H9 (cell line): Measurements from ENCODE around the gene ARHGAP27. TPM values are rescaled to one million over a fixed set of nuclear protein-coding genes. Genes with fewer than 3 reads are reported as not detected.

Experiments used
- DNase-seq: peaks from one replicate; pipeline ENCODE4 v3.0.0-alpha.2; 2017
- H2AFZ ChIP-seq: one replicate; pipeline ENCODE4 v1.6.1; 2013; ENCODE audit warnings: mild to moderate bottlenecking, low read length, control low read depth, moderate library complexity
- H2AK5ac ChIP-seq: 2 replicates; pipeline ENCODE4 v1.6.1; 2013; ENCODE audit warnings: low read length, control low read depth, mixed read lengths; ENCODE audit not compliant: insufficient read length
- H2BK120ac ChIP-seq: one replicate; pipeline ENCODE4 v1.6.1; 2013; ENCODE audit warnings: low read depth, mild to moderate bottlenecking, low read length, control low read depth, inconsistent platforms; ENCODE audit not compliant: poor library complexity, severe bottlenecking
- H2BK12ac ChIP-seq: 2 replicates; pipeline ENCODE4 v1.6.1; 2013; ENCODE audit warnings: low read length, control low read depth, mixed read lengths, low read depth; ENCODE audit not compliant: insufficient read length
- H2BK15ac ChIP-seq: 2 replicates; pipeline ENCODE4 v1.6.1; 2013; ENCODE audit warnings: low read depth, low read length, control low read depth
- H2BK20ac ChIP-seq: one replicate; pipeline ENCODE4 v1.6.1; 2013; ENCODE audit warnings: low read depth, mild to moderate bottlenecking, low read length, control low read depth, inconsistent platforms; ENCODE audit not compliant: poor library complexity, severe bottlenecking
- H2BK5ac ChIP-seq: 2 replicates; pipeline ENCODE4 v1.6.1; 2013; ENCODE audit warnings: low read length, control low read depth, mixed read lengths; ENCODE audit not compliant: insufficient read length
- H3K14ac ChIP-seq: 2 replicates; pipeline ENCODE4 v1.6.1; 2013; ENCODE audit warnings: low read length, control low read depth; ENCODE audit not compliant: insufficient read depth
- H3K18ac ChIP-seq: 2 replicates; pipeline ENCODE4 v1.6.1; 2013; ENCODE audit warnings: low read depth, mild to moderate bottlenecking, mixed read lengths, low read length, control low read depth; ENCODE audit not compliant: insufficient read length
- H3K23ac ChIP-seq: 2 replicates; pipeline ENCODE4 v1.6.1; 2013; ENCODE audit warnings: low read length, control low read depth, mixed read lengths, low read depth; ENCODE audit not compliant: insufficient read length
- H3K23me2 ChIP-seq: 2 replicates; pipeline ENCODE4 v1.6.1; 2013; ENCODE audit warnings: low read depth, mild to moderate bottlenecking, mixed read lengths, low read length, control low read depth; ENCODE audit not compliant: insufficient read length, poor library complexity, severe bottlenecking
- H3K27ac ChIP-seq: 2 replicates; pipeline ENCODE4 v1.5.1; 2013; ENCODE audit warnings: low read length, control low read depth, mixed read lengths, low read depth; ENCODE audit not compliant: insufficient read length
- H3K27me3 ChIP-seq: 2 replicates; pipeline ENCODE4 v1.6.1; 2013; ENCODE audit warnings: low read length, control low read depth, inconsistent platforms; ENCODE audit not compliant: insufficient read depth
- H3K4ac ChIP-seq: 2 replicates; pipeline ENCODE4 v1.6.1; 2013; ENCODE audit warnings: low read depth, mild to moderate bottlenecking, control low read depth, inconsistent platforms, low read length, moderate library complexity
- H3K4me1 ChIP-seq: 2 replicates; pipeline ENCODE4 v1.6.1; 2013; ENCODE audit warnings: low read length, control low read depth, inconsistent platforms; ENCODE audit not compliant: insufficient read depth
- H3K4me2 ChIP-seq: 2 replicates; pipeline ENCODE4 v1.6.1; 2013; ENCODE audit warnings: low read length, control low read depth, mixed read lengths; ENCODE audit not compliant: insufficient read length, insufficient read depth
- H3K56ac ChIP-seq: 2 replicates; pipeline ENCODE4 v1.6.1; 2013; ENCODE audit warnings: low read depth, mild to moderate bottlenecking, mixed read lengths, low read length, control low read depth; ENCODE audit not compliant: insufficient read length
- H3K79me1 ChIP-seq: 2 replicates; pipeline ENCODE4 v1.6.1; 2013; ENCODE audit warnings: low read depth, mild to moderate bottlenecking, moderate library complexity, low read length, control low read depth, inconsistent platforms; ENCODE audit not compliant: insufficient read depth, poor library complexity, severe bottlenecking
- H3K79me2 ChIP-seq: 2 replicates; pipeline ENCODE4 v1.6.1; 2013; ENCODE audit warnings: low read length, control low read depth, inconsistent platforms; ENCODE audit not compliant: insufficient read depth
- H3K9ac ChIP-seq: 2 replicates; pipeline ENCODE4 v1.6.1; 2013; ENCODE audit warnings: low read length, control low read depth, mixed read lengths; ENCODE audit not compliant: insufficient read length; ENCODE audit errors: extremely low read depth
- H3K9me3 ChIP-seq: one replicate; pipeline ENCODE4 v1.6.1; 2013; ENCODE audit warnings: low read depth, low read length, inconsistent platforms; ENCODE audit not compliant: control insufficient read depth
- H3T11ph ChIP-seq: one replicate; pipeline ENCODE4 v1.6.1; 2013; ENCODE audit warnings: mild to moderate bottlenecking, low read length, control low read depth, inconsistent platforms
- H4K20me1 ChIP-seq: one replicate; pipeline ENCODE4 v1.6.1; 2013; ENCODE audit not compliant: control insufficient read depth, insufficient read length, insufficient read depth
- H4K5ac ChIP-seq: 2 replicates; pipeline ENCODE4 v1.6.1; 2013; ENCODE audit warnings: low read depth, mild to moderate bottlenecking, mixed read lengths, low read length, control low read depth; ENCODE audit not compliant: insufficient read length
- H4K8ac ChIP-seq: replicated peaks from 2 replicates; pipeline ENCODE4 v1.6.1; 2013; ENCODE audit warnings: low read length, control low read depth, mixed read lengths, low read depth; ENCODE audit not compliant: insufficient read length
- H4K91ac ChIP-seq: 2 replicates; pipeline ENCODE4 v1.6.1; 2013; ENCODE audit warnings: low read depth, mild to moderate bottlenecking, moderate library complexity, mixed read lengths, low read length, control low read depth; ENCODE audit not compliant: insufficient read length
- H3K27ac Mint-ChIP-seq, 3 experiments: 2 replicates in 2 of 3; 3 replicates in 1 of 3; pipeline ENCODE4 v1.8.0; 2020 to 2021; ENCODE audit warnings: mixed read lengths in 3 of 3, mild to moderate bottlenecking in 1 of 3, moderate library complexity in 1 of 3
- H3K27me3 Mint-ChIP-seq: 2 replicates; pipeline ENCODE4 v1.8.0; 2021; ENCODE audit warnings: low read depth, mild to moderate bottlenecking, moderate library complexity, mixed read lengths
- H3K36me3 Mint-ChIP-seq, 3 experiments: 2 replicates in 2 of 3; 3 replicates in 1 of 3; pipeline ENCODE4 v1.8.0; 2020 to 2021; ENCODE audit warnings: low read depth in 3 of 3, mixed read lengths in 3 of 3; ENCODE audit not compliant: insufficient read depth in 1 of 3
- H3K4me1 Mint-ChIP-seq, 2 experiments: 2 replicates each; pipeline ENCODE4 v1.8.0; 2020; ENCODE audit warnings: mixed read lengths in 2 of 2
- H3K4me3 Mint-ChIP-seq, 2 experiments: 2 replicates in 1 of 2; 3 replicates in 1 of 2; pipeline ENCODE4 v1.8.0; 2020 to 2021; ENCODE audit warnings: mild to moderate bottlenecking in 2 of 2, mixed read lengths in 2 of 2, moderate library complexity in 1 of 2
- H3K9me3 Mint-ChIP-seq, 2 experiments: 2 replicates in 1 of 2; 3 replicates in 1 of 2; pipeline ENCODE4 v1.8.0; 2020; ENCODE audit warnings: mild to moderate bottlenecking in 2 of 2, mixed read lengths in 2 of 2, moderate library complexity in 1 of 2
- WGBS: extraction: QIAGEN DNeasy Blood & Tissue Kit; methylation state at CpG from one replicate; pipeline ENCODE4 v1.1.7; 2013; ENCODE audit warnings: missing lambda C conversion rate, low lambda C conversion rate, mixed read lengths; ENCODE audit not compliant: insufficient read length; ENCODE audit errors: extremely low coverage; 5-methylcytosine and 5-hydroxymethylcytosine counted together
- total RNA-seq: library from RNA; stranded (reverse); gene quantifications from 2 replicates; pipeline ENCODE4 v1.2.1, GENCODE V29; 2021
- TF ChIP-seq, protein P1 (sequence below): fragments of 200-600 bp; sonication (generic); conservative IDR thresholded peaks from 3 replicates; pipeline ENCODE4 v1.8.0; 2021; ENCODE audit warnings: antibody characterized with exemption, mild to moderate bottlenecking

Gene ARHGAP27
- total RNA-seq, 1 experiment from 2014 or later: 9.9 TPM

DNA sequence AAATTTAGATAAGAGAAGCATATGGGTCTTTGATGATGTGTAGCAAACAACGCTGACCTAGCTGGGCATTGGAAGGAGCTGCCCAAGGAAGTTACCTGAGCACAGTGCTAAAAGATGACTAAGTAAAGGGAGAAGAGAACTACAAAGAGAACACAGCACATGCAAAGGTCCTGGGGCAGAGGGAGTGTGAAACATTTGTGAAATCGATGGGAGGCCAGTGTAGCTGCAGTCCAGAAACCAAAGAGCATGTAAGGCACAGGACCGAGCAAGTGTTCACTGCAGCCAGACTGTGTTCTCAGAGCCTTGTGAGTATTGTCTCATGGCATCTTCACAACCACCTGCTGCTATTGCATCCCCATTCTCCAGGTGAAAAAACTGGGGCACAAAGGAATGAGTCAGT is 44.9 kb downstream of the ARHGAP27 start:
- Histone ChIP-seq H3K4me1 (no peaks in the 10 kb centered on the region), H2AK5ac (no peak overlapping the region), H4K8ac (no peak overlapping the region), H3K14ac (no peak overlapping the region), H2BK12ac (no peak overlapping the region), H3K9me3 (no peaks in the 10 kb centered on the region), H3K27me3 (no peaks in the 10 kb centered on the region), H3K4me2 (no peak overlapping the region), H3K56ac (no peak overlapping the region), H3T11ph (no peak overlapping the region), H2BK5ac (no peak overlapping the region), H3K79me1 (no peaks in the 10 kb centered on the region), H3K9ac (no peak overlapping the region), H2AFZ (no peak overlapping the region), H3K23me2 (no peaks in the 10 kb centered on the region), H4K91ac (no peak overlapping the region), H2BK120ac (no peak overlapping the region), H2BK15ac (no peak overlapping the region), H3K79me2 (no peaks in the 10 kb centered on the region), H2BK20ac (no peak overlapping the region), H3K23ac (no peak overlapping the region), H3K4ac (no peak overlapping the region), H3K18ac (no peak overlapping the region), H4K5ac (no peak overlapping the region), H3K27ac (no peak overlapping the region), H4K20me1 (no peaks in the 10 kb centered on the region)
- H3K4me1 Mint-ChIP-seq: peaks cover 32 to 34% of the 10 kb centered on the region in 2 experiments
- WGBS: no CpG with 5 or more reads among the region's 3 CpGs
- TF ChIP-seq, protein P1, sequence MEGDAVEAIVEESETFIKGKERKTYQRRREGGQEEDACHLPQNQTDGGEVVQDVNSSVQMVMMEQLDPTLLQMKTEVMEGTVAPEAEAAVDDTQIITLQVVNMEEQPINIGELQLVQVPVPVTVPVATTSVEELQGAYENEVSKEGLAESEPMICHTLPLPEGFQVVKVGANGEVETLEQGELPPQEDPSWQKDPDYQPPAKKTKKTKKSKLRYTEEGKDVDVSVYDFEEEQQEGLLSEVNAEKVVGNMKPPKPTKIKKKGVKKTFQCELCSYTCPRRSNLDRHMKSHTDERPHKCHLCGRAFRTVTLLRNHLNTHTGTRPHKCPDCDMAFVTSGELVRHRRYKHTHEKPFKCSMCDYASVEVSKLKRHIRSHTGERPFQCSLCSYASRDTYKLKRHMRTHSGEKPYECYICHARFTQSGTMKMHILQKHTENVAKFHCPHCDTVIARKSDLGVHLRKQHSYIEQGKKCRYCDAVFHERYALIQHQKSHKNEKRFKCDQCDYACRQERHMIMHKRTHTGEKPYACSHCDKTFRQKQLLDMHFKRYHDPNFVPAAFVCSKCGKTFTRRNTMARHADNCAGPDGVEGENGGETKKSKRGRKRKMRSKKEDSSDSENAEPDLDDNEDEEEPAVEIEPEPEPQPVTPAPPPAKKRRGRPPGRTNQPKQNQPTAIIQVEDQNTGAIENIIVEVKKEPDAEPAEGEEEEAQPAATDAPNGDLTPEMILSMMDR: no peak
- DNase-seq: no peak
- no peak overlapping the region for H3K27ac Mint-ChIP-seq
- no peak overlapping the region for H3K4me3 Mint-ChIP-seq
- H3K27me3 Mint-ChIP-seq: peaks cover 33% of the 10 kb centered on the region
- no peaks in the 10 kb centered on the region for H3K36me3 Mint-ChIP-seq
- no peaks in the 10 kb centered on the region; a peak in 1 of 5 replicates for H3K9me3 Mint-ChIP-seq
